Right atrium auricular region (tissue), 2 donors: ENCODE measurements around the gene ARL14EP. TPM values are rescaled to one million over a fixed set of nuclear protein-coding genes. Genes with fewer than 3 reads are reported as not detected.
A peak's percentile ranks its signal among the peaks of the same experiment; 100 is the strongest.

Experiments used
- DNase-seq: peaks from one replicate; pipeline ENCODE4 v3.0.0-alpha.2; 2019; ENCODE audit warnings: low spot score
- H3K27ac ChIP-seq, 2 donors: fragments of 200-600 bp; sonication (generic); 1 replicate in 1 of 2; 2 replicates in 1 of 2; pipeline ENCODE4 v1.5.1; 2016 to 2019
- H3K27me3 ChIP-seq, 2 donors: fragments of 200-600 bp; sonication (generic); one replicate each; pipeline versions ENCODE4 v1.5.1 to v1.6.0; 2017 to 2019
- H3K36me3 ChIP-seq: fragments of 200-600 bp; sonication (generic); one replicate; pipeline ENCODE4 v1.5.1; 2016
- H3K4me1 ChIP-seq, 2 donors: fragments of 200-600 bp; sonication (generic); one replicate each; pipeline versions ENCODE4 v1.5.1 to v1.6.0; 2017 to 2019
- H3K4me3 ChIP-seq, 2 donors: fragments of 200-600 bp; sonication (generic); 1 replicate in 1 of 2; 2 replicates in 1 of 2; pipeline ENCODE4 v1.5.1; 2017 to 2019; ENCODE audit warnings: mild to moderate bottlenecking in 1 of 2, moderate library complexity in 1 of 2
- H3K9me3 ChIP-seq, 2 donors: fragments of 200-600 bp; sonication (generic); one replicate each; pipeline ENCODE4 v1.5.1; 2019
- CTCF ChIP-seq, 2 donors: fragments of 200-600 bp; sonication (generic); IDR thresholded peaks; one replicate each; pipeline ENCODE4 v1.5.1; 2019; ENCODE audit warnings: antibody characterized with exemption in 2 of 2
- total RNA-seq, 2 donors: library from RNA; depleted of rRNA; stranded (reverse); fragments of >200 nt; gene quantifications; one replicate each; pipeline ENCODE4 v1.1.0, GENCODE V29; 2016

ARL14EP gene
- total RNA-seq, 2 donors from 2014 or later: 20.6 to 29.3 TPM

DNA sequence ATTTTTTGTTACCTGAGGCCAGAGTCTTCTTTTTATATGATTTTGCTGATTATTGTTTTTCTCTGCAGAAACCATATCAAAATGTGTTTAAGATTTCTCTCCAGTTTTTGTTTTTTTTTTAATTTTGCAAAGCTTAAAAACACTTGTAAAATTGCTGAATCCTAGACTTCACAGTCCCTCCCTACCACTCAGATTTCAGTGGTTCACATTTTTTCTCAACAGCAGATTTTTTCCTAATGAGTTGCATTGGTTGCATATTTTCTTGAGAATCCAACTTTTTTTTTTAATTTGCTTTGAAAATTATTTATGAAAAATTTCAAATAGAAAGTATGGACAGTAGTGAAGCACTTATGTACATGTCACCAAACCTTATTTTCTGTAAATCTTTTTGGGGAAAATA lies 5.8 kb downstream of the ARL14EP start:
- no peak for DNase-seq
- Histone ChIP-seq H3K4me1 (peaks cover 0 to 48% of the 10 kb centered on the region in 2 donors), H3K9me3 (no peaks in the 10 kb centered on the region), H3K4me3 (no peak overlapping the region), H3K27ac (no peak overlapping the region), H3K36me3 (peaks cover 27% of the 10 kb centered on the region), H3K27me3 (no peaks in the 10 kb centered on the region)
- TF ChIP-seq CTCF (IDR thresholded peaks at IDR 0.05): no peak

- no peak for DNase-seq
- TF ChIP-seq CTCF (IDR thresholded peaks at IDR 0.05): no peak
- Histone ChIP-seq H3K27ac (no peak overlapping the region), H3K27me3 (no peaks in the 10 kb centered on the region), H3K4me3 (no peak overlapping the region), H3K36me3 (peaks cover 34% of the 10 kb centered on the region), H3K4me1 (peaks cover 0 to 41% of the 10 kb centered on the region in 2 donors), H3K9me3 (no peaks in the 10 kb centered on the region)
Measured at GRCh38 chr11:30329150-30329940, 6.4 kb downstream of the ARL14EP start.

GRCh38 chr11:30333405-30333804 lies 10.5 kb downstream of the ARL14EP start:
- Histone ChIP-seq H3K4me3 (no peak overlapping the region), H3K9me3 (no peaks in the 10 kb centered on the region), H3K27me3 (no peaks in the 10 kb centered on the region), H3K4me1 (peaks cover 0 to 9% of the 10 kb centered on the region in 2 donors), H3K27ac (no peak overlapping the region), H3K36me3 (peaks cover 65% of the 10 kb centered on the region)
- no peak for DNase-seq
- TF ChIP-seq CTCF (IDR thresholded peaks at IDR 0.05): peak; percentile 33 to 57

- H3K4me3 ChIP-seq: no peak overlapping the region
- H3K27me3 ChIP-seq: no peaks in the 10 kb centered on the region
- no peaks in the 10 kb centered on the region for H3K9me3 ChIP-seq
- no peak for DNase-seq
- peaks cover 7% of the 10 kb centered on the region for H3K36me3 ChIP-seq
- H3K4me1 ChIP-seq: no peaks in the 10 kb centered on the region
- no peak for TF ChIP-seq CTCF (IDR thresholded peaks at IDR 0.05)
- H3K27ac ChIP-seq: no peak overlapping the region
Measured at GRCh38 chr11:30342736-30343166, 19.8 kb downstream of the ARL14EP start.

DNA sequence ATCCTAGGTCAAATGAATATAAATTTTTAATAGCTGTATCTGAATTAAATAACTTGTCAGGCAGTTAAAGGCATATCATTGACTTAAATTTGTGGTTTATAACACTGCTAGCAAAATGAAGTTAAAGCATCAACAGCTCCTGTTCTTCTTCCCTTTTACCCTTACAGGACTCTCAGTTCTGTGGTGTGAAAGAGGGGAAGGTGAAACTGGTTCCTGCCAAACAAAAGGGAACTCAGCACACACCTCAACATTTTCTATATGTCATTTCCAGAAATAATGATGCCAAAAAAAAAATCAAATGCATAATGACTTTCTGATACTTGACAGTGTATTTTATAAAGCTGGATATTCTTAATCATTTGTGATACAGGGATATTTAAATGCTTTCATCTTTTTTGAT lies 21.2 kb downstream of the ARL14EP start:
- Histone ChIP-seq H3K9me3 (no peaks in the 10 kb centered on the region), H3K4me3 (no peak overlapping the region), H3K36me3 (no peaks in the 10 kb centered on the region), H3K27me3 (no peaks in the 10 kb centered on the region), H3K4me1 (no peaks in the 10 kb centered on the region), H3K27ac (no peak overlapping the region)
- DNase-seq: no peak
- no peak for TF ChIP-seq CTCF (IDR thresholded peaks at IDR 0.05)

DNA sequence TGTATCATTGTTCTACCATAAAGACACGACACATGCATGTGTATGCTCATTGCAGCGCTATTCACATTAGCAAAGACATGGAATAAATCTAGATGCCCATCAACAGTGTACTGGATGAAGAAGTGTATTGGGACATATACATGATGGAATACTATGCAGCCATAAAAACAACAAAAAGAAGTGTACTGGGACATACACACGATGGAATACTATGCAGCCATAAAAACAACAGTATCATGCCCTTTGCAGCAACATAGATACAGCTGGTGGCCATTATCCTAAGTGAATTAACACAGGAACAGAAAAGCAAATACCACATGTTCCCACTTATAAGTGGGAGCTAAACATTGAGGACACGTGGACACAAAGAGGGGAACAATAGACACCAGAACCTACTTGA lies 22.7 kb downstream of the ARL14EP start:
- H3K4me1 ChIP-seq: no peaks in the 10 kb centered on the region
- H3K27me3 ChIP-seq: no peaks in the 10 kb centered on the region
- no peaks in the 10 kb centered on the region for H3K9me3 ChIP-seq
- no peak overlapping the region for H3K4me3 ChIP-seq
- H3K27ac ChIP-seq: no peak overlapping the region
- no peaks in the 10 kb centered on the region for H3K36me3 ChIP-seq
- no peak for TF ChIP-seq CTCF (IDR thresholded peaks at IDR 0.05)
- DNase-seq: no peak
